ENCODE data around the gene SPP1.
A peak's percentile ranks its signal among the peaks of the same experiment; 100 is the strongest.

SPP1 gene

GRCh38 chr4:87930629-87931028 lies 44.9 kb upstream of the SPP1 start:
- Histone ChIP-seq H3K27ac (ENCODE audit: extremely low read depth, low read depth, low read length) (no peak overlapping the region), H3K9me3 (ENCODE audit: control insufficient read depth, insufficient read depth, low read depth, low read length) (no peaks in the 10 kb centered on the region), H3K4me3 (ENCODE audit: low read depth, low read length) (no peak overlapping the region), H3K36me3 (ENCODE audit: control insufficient read depth in 2 of 2, insufficient read depth in 1 of 2, low read length in 2 of 2) (no peaks in the 10 kb centered on the region), H3K4me1 (ENCODE audit: control insufficient read depth, insufficient read depth, low read length) (no peaks in the 10 kb centered on the region)
- ChIA-PET CTCF (no interaction called here), POLR2A (no interaction called here)
- TF ChIP-seq PRDM2 (tag by site-specific recombination; IDR thresholded peaks at IDR 0.05; ENCODE audit: borderline replicate concordance) (no peak), ZSCAN16 (tag by site-specific recombination; IDR thresholded peaks at IDR 0.05) (no peak)

DNA sequence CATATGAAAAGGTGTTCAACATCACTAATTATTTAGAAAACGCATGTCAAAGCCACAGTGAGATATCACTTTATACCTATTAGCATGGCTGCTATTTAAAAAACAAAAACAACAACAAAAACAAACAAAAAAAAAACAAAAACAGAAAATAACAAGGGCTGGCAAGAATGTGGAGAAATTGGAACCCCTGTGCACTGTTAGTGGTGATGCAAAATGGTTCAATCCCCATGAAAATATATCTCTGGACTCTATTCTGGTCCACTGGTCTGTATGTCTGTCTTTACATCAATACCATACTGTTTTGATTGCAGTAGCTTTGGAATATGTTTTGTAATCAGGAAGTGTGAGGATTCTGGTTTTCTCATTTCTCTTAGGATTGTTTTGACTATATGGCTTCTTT lies 43.6 kb upstream of the SPP1 start:
- H3K4me3 ChIP-seq (ENCODE audit: low read depth, low read length): no peak overlapping the region
- no peaks in the 10 kb centered on the region for H3K36me3 ChIP-seq (ENCODE audit: control insufficient read depth in 2 of 2, insufficient read depth in 1 of 2, low read length in 2 of 2)
- H3K4me1 ChIP-seq (ENCODE audit: control insufficient read depth, insufficient read depth, low read length): no peaks in the 10 kb centered on the region
- no peak overlapping the region for H3K27ac ChIP-seq (ENCODE audit: extremely low read depth, low read depth, low read length)
- CTCF ChIA-PET: no interaction called here
- TF ChIP-seq ZNF292 (tag by site-specific recombination; IDR thresholded peaks at IDR 0.05; ENCODE audit: borderline replicate concordance, low read depth) (no peak), ZFP41 (tag by site-specific recombination; IDR thresholded peaks at IDR 0.05; ENCODE audit: borderline replicate concordance) (no peak), SETDB1 (IDR thresholded peaks at IDR 0.05; ENCODE audit: insufficient read length, low read length) (peak; percentile 12)
- TF ChIP-seq, protein P1, sequence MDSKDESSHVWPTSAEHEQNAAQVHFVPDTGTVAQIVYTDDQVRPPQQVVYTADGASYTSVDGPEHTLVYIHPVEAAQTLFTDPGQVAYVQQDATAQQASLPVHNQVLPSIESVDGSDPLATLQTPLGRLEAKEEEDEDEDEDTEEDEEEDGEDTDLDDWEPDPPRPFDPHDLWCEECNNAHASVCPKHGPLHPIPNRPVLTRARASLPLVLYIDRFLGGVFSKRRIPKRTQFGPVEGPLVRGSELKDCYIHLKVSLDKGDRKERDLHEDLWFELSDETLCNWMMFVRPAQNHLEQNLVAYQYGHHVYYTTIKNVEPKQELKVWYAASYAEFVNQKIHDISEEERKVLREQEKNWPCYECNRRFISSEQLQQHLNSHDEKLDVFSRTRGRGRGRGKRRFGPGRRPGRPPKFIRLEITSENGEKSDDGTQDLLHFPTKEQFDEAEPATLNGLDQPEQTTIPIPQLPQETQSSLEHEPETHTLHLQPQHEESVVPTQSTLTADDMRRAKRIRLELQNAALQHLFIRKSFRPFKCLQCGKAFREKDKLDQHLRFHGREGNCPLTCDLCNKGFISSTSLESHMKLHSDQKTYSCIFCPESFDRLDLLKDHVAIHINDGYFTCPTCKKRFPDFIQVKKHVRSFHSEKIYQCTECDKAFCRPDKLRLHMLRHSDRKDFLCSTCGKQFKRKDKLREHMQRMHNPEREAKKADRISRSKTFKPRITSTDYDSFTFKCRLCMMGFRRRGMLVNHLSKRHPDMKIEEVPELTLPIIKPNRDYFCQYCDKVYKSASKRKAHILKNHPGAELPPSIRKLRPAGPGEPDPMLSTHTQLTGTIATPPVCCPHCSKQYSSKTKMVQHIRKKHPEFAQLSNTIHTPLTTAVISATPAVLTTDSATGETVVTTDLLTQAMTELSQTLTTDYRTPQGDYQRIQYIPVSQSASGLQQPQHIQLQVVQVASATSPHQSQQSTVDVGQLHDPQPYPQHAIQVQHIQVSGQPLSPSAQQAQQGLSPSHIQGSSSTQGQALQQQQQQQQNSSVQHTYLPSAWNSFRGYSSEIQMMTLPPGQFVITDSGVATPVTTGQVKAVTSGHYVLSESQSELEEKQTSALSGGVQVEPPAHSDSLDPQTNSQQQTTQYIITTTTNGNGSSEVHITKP (tag by site-specific recombination; IDR thresholded peaks at IDR 0.05): no peak
- POLR2A ChIA-PET: no interaction called here
- no peaks in the 10 kb centered on the region for H3K9me3 ChIP-seq (ENCODE audit: control insufficient read depth, insufficient read depth, low read depth, low read length)

GRCh38 chr4:87932718-87933141 lies 42.8 kb upstream of the SPP1 start:
- CTCF ChIA-PET: no interaction called here
- Histone ChIP-seq H3K4me1 (ENCODE audit: control insufficient read depth, insufficient read depth, low read length) (no peaks in the 10 kb centered on the region), H3K27ac (ENCODE audit: extremely low read depth, low read depth, low read length) (no peak overlapping the region), H3K36me3 (ENCODE audit: control insufficient read depth in 2 of 2, insufficient read depth in 1 of 2, low read length in 2 of 2) (no peaks in the 10 kb centered on the region), H3K4me3 (ENCODE audit: low read depth, low read length) (no peak overlapping the region), H3K9me3 (ENCODE audit: control insufficient read depth, insufficient read depth, low read depth, low read length) (no peaks in the 10 kb centered on the region)
- TF ChIP-seq SP3 (tag by site-specific recombination; IDR thresholded peaks at IDR 0.05) (no peak), RBAK (tag by site-specific recombination; IDR thresholded peaks at IDR 0.05) (no peak), GLI4 (tag by site-specific recombination; IDR thresholded peaks at IDR 0.05) (no peak), TCF7L2 (IDR thresholded peaks at IDR 0.05; ENCODE audit: borderline replicate concordance, low read depth, low read length) (no peak), ZNF544 (tag by site-specific recombination; IDR thresholded peaks at IDR 0.05) (no peak), ZNF548 (tag by site-specific recombination; IDR thresholded peaks at IDR 0.05) (no peak), ZBTB21 (tag by site-specific recombination; IDR thresholded peaks at IDR 0.05) (no peak), ZFP41 (tag by site-specific recombination; IDR thresholded peaks at IDR 0.05; ENCODE audit: borderline replicate concordance) (no peak), KLF9 (tag by site-specific recombination; IDR thresholded peaks at IDR 0.05; ENCODE audit: low read depth) (no peak), YY1 (tag by site-specific recombination; IDR thresholded peaks at IDR 0.05) (no peak), ZNF791 (tag by site-specific recombination; IDR thresholded peaks at IDR 0.05) (no peak), ZNF433 (tag by site-specific recombination; IDR thresholded peaks at IDR 0.05; ENCODE audit: low read depth) (no peak), OSR2 (tag by site-specific recombination; IDR thresholded peaks at IDR 0.05) (no peak), ZNF202 (tag by site-specific recombination; IDR thresholded peaks at IDR 0.05; ENCODE audit: borderline replicate concordance) (no peak), ZNF501 (tag by site-specific recombination; IDR thresholded peaks at IDR 0.05) (no peak), ZNF514 (tag by site-specific recombination; IDR thresholded peaks at IDR 0.05) (no peak)
- POLR2A ChIA-PET: no interaction called here
